Measurements from ENCODE around the gene CCNL2.
"Not testable (repeated sequence)": the region's sequence is repeated elsewhere in the genome, so short reads cannot be mapped to it uniquely, and the experiment has no call there.

CCNL2 gene

GRCh38 chr1:1399872-1400575 lies 889 bp upstream of the CCNL2 start:
- no peak for DNase-seq (ENCODE audit: low read depth in 2 of 2)

- DNase-seq (ENCODE audit: low read depth in 2 of 2), result no peak
These were observed 403 bp downstream of the CCNL2 start for GRCh38 chr1:1398677-1399186.

- no peak for DNase-seq (ENCODE audit: low read depth in 2 of 2)
These were observed 1.2 kb downstream of the CCNL2 start for GRCh38 chr1:1397839-1398523.

GRCh38 chr1:1395166-1395565 lies 4.0 kb downstream of the CCNL2 start:
- DNase-seq (ENCODE audit: low read depth in 2 of 2), result no peak

GRCh38 chr1:1394116-1394515 lies 5.0 kb downstream of the CCNL2 start:
- DNase-seq (ENCODE audit: low read depth in 2 of 2), result no peak

GRCh38 chr1:1393428-1393827 lies 5.7 kb downstream of the CCNL2 start:
- no peak for DNase-seq (ENCODE audit: low read depth in 2 of 2)

GRCh38 chr1:1393014-1393413 lies 6.1 kb downstream of the CCNL2 start:
- no peak for DNase-seq (ENCODE audit: low read depth in 2 of 2)

- DNase-seq (ENCODE audit: low read depth in 2 of 2), result no peak
These were observed 7.9 kb downstream of the CCNL2 start for GRCh38 chr1:1391225-1391624.

- DNase-seq (ENCODE audit: low read depth in 2 of 2), result no peak
These were observed 8.5 kb downstream of the CCNL2 start for GRCh38 chr1:1390675-1391074.

- DNase-seq (ENCODE audit: low read depth in 2 of 2), result no peak
These were observed 11.1 kb downstream of the CCNL2 start for GRCh38 chr1:1388078-1388472.

- no peak for DNase-seq (ENCODE audit: low read depth in 2 of 2)
These were observed 11.7 kb downstream of the CCNL2 start for GRCh38 chr1:1387098-1388077.

GRCh38 chr1:1385931-1386330 lies 13.2 kb downstream of the CCNL2 start:
- no peak for DNase-seq (ENCODE audit: low read depth in 2 of 2)

GRCh38 chr1:1385339-1385738 lies 13.8 kb downstream of the CCNL2 start:
- DNase-seq (ENCODE audit: low read depth in 2 of 2), result not testable (repeated sequence)

- no peak for DNase-seq (ENCODE audit: low read depth in 2 of 2)
These were observed 17.8 kb downstream of the CCNL2 start for GRCh38 chr1:1381294-1381693.

GRCh38 chr1:1380860-1381259 lies 18.3 kb downstream of the CCNL2 start:
- DNase-seq (ENCODE audit: low read depth in 2 of 2), result no peak

- DNase-seq (ENCODE audit: low read depth in 2 of 2), result no peak
These were observed 21.5 kb downstream of the CCNL2 start for GRCh38 chr1:1377540-1378205.

- no peak for DNase-seq (ENCODE audit: low read depth in 2 of 2)
These were observed 22.4 kb downstream of the CCNL2 start for GRCh38 chr1:1376551-1377226.

- DNase-seq (ENCODE audit: low read depth in 2 of 2), result peak; percentile 89 to 90
These were observed 24.0 kb downstream of the CCNL2 start, which contains the start of gene AURKAIP1 for GRCh38 chr1:1374929-1375662. Gene AURKAIP1, minus strand, starts transcription at chr1:1375207. Its CDS starts 451 bp downstream, at chr1:1374756.

GRCh38 chr1:1374589-1374928 lies 24.6 kb downstream of the CCNL2 start:
- no peak for DNase-seq (ENCODE audit: low read depth in 2 of 2)
